NCI-H1105 (cell line): Measurements from ENCODE around the gene FNBP1.

Experiments
- DNase-seq: peaks from one replicate; lab custom pipeline; 2025; lab: John Stamatoyannopoulos, UW

Gene FNBP1

GRCh38 chr9:129875181-129875611, 167.8 kb downstream of the FNBP1 start:
- DNase-seq, result no peak

- no peak for DNase-seq
These were observed 168.5 kb downstream of the FNBP1 start for GRCh38 chr9:129874261-129875101.

GRCh38 chr9:129873563-129874190, 169.3 kb downstream of the FNBP1 start:
- DNase-seq, result no peak

GRCh38 chr9:129871046-129871445, 171.9 kb downstream of the FNBP1 start:
- no peak for DNase-seq

GRCh38 chr9:129869585-129870501, 173.1 kb downstream of the FNBP1 start:
- no peak for DNase-seq

- no peak for DNase-seq
These were observed 174.0 kb downstream of the FNBP1 start for GRCh38 chr9:129868872-129869486.

GRCh38 chr9:129868023-129868871, 174.7 kb downstream of the FNBP1 start:
- DNase-seq, result no peak

GRCh38 chr9:129867136-129868022, 175.6 kb downstream of the FNBP1 start:
- DNase-seq, result no peak

- no peak for DNase-seq
These were observed 176.4 kb downstream of the FNBP1 start for GRCh38 chr9:129866394-129867135.

GRCh38 chr9:129865668-129866320, 177.2 kb downstream of the FNBP1 start:
- DNase-seq, result no peak

GRCh38 chr9:129864991-129865647, 177.9 kb downstream of the FNBP1 start:
- DNase-seq, result no peak

GRCh38 chr9:129863059-129863690, 179.8 kb downstream of the FNBP1 start:
- no peak for DNase-seq

GRCh38 chr9:129861447-129861827, 181.6 kb downstream of the FNBP1 start:
- DNase-seq, result no peak

GRCh38 chr9:129860653-129861446, 182.1 kb downstream of the FNBP1 start:
- DNase-seq, result no peak

- no peak for DNase-seq
These were observed 184.6 kb downstream of the FNBP1 start for GRCh38 chr9:129858167-129858962.

- DNase-seq, result no peak
These were observed 185.8 kb downstream of the FNBP1 start for GRCh38 chr9:129857207-129857606.
